HG02973 (cell line): ENCODE measurements around the gene MALL.
"Not testable (repeated sequence)": the region's sequence is repeated elsewhere in the genome, so short reads cannot be mapped to it uniquely, and the experiment has no call there.

Experiments
- ATAC-seq: cut with Tn5 transposase; IDR thresholded peaks from one replicate; pipeline ENCODE4 v1.9.1; 2021; ENCODE audit warnings: moderate library complexity; ENCODE audit not compliant: unreplicated experiment

The MALL gene

GRCh38 chr2:110099471-110100225 is 16.0 kb downstream of the MALL start:
- ATAC-seq = no peak

GRCh38 chr2:110099038-110099425 is 16.6 kb downstream of the MALL start:
- ATAC-seq = no peak

GRCh38 chr2:110097506-110098220 is 18.0 kb downstream of the MALL start:
- ATAC-seq = no peak

- ATAC-seq = no peak
These were observed 19.5 kb downstream of the MALL start for GRCh38 chr2:110095994-110096633.

- not testable (repeated sequence) for ATAC-seq
These were observed 20.6 kb downstream of the MALL start for GRCh38 chr2:110094884-110095534.

GRCh38 chr2:110093924-110094323 is 21.7 kb downstream of the MALL start:
- ATAC-seq = not testable (repeated sequence)

- not testable (repeated sequence) for ATAC-seq
These were observed 25.5 kb downstream of the MALL start for GRCh38 chr2:110090164-110090563.

- not testable (repeated sequence) for ATAC-seq
These were observed 31.9 kb downstream of the MALL start for GRCh38 chr2:110083757-110084156.

GRCh38 chr2:110083162-110083561 is 32.5 kb downstream of the MALL start:
- ATAC-seq = not testable (repeated sequence)

GRCh38 chr2:110078104-110078503 is 37.5 kb downstream of the MALL start:
- ATAC-seq = not testable (repeated sequence)

- ATAC-seq = not testable (repeated sequence)
These were observed 39.7 kb downstream of the MALL start for GRCh38 chr2:110075896-110076295.

GRCh38 chr2:110069869-110070268 is 45.8 kb downstream of the MALL start:
- not testable (repeated sequence) for ATAC-seq

- not testable (repeated sequence) for ATAC-seq
These were observed 47.5 kb downstream of the MALL start for GRCh38 chr2:110068153-110068552.

- ATAC-seq = not testable (repeated sequence)
These were observed 53.3 kb downstream of the MALL start for GRCh38 chr2:110062332-110062731.

GRCh38 chr2:110060550-110060949 is 55.1 kb downstream of the MALL start:
- ATAC-seq = not testable (repeated sequence)

- not testable (repeated sequence) for ATAC-seq
These were observed 55.8 kb downstream of the MALL start for GRCh38 chr2:110059694-110060358.

GRCh38 chr2:110059009-110059693 is 56.5 kb downstream of the MALL start:
- ATAC-seq = not testable (repeated sequence)

GRCh38 chr2:110058034-110058433 is 57.6 kb downstream of the MALL start:
- not testable (repeated sequence) for ATAC-seq

GRCh38 chr2:110055819-110056408 is 59.7 kb downstream of the MALL start:
- not testable (repeated sequence) for ATAC-seq
